ENCODE data around the gene FIGNL1.

The FIGNL1 gene

DNA sequence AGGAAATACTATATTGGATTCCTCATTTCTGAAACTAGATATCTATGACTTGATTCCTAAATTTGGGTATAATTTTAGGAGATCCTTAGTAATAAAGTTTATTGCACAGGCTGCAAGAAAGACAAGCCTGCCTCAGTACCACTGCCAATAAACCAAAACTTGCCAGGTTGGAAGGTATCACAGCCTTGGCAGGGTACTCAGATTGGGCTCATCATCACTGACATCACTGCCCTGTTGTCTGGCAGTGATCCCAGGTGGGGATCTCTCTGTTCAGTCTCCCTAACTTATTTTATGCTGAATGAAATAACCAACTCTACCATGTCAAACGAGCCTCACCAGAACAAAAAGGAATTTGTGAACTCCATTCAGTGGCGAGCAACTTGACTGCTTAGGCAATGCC lies 18.8 kb downstream of the FIGNL1 start:
- DNase-seq (ENCODE audit: low read depth, low spot score): no peak

DNA sequence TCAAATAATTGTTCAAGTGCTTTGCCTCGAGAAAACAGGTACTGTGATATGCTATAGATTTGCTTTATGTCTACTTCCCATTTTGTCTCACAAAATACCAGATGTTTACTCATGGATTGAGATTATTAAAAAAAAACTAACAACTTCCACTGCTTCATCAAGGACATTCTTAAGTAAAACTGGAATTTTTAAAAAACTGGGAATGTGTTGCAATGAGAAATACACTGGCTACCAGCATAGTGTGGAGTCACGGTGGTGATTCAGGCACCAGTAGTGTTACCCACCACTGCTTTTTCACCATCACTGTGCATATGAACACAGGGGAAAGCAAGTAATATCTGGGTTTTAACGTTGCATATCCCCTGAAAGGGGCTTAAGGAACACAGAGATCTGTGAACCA lies 21.2 kb downstream of the FIGNL1 start:
- no peak for DNase-seq (ENCODE audit: low read depth, low spot score)

DNA sequence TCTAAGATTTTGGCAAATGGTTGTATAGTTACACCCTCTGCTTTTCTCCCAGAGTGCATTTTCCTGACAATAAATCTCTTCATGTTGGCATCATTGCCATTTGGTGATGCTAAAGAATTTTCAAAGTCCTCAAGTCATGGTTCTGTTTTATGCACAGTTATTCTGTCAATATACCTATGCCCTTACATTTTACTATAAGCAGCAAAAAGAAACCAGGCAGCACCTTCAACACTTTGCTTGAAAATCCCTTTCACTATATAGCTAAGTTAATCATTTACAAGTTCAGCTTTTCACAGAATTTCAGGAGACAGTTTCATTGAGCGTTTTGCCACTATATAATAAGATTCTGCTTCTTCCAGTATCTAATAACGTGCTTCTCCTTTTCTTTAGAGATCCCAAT lies 22.6 kb downstream of the FIGNL1 start:
- DNase-seq (ENCODE audit: low read depth, low spot score): no peak

DNA sequence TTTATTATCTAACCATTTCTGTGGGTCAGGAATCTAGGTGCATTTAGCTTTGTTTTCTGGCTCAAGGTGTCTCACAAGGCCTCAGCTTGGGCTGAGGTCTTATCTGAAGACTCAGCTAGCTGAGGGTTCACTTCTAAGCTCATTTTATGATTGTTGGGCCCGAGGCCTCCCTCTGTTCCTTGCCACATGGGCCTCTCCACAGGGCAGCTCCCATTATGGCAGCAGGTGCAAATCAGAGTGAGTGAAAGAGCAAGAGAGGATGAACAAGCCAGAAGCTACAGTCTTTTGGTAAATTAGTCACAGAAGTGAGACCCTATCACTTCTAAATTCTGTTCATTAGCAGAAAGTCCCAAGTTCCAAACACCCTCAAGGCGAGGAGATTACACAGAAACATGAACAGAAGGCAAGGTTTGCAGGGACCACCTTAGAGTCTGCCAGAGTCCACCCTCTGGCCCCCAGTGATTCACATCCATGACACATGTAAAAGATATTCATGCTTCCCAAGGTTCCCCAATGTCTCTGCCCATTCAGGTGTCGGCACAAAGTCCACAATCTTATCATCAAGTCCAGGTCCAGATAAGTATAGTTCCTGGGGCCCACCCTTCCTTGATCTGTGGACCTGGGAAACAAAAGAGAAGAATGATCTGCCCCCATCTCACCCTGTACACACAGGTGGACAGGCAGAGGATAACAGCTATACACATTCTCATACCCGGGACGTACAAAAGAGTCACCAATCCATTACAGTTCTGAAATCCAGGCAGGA lies 23.7 kb downstream of the FIGNL1 start:
- no peak for DNase-seq (ENCODE audit: low read depth, low spot score)

DNA sequence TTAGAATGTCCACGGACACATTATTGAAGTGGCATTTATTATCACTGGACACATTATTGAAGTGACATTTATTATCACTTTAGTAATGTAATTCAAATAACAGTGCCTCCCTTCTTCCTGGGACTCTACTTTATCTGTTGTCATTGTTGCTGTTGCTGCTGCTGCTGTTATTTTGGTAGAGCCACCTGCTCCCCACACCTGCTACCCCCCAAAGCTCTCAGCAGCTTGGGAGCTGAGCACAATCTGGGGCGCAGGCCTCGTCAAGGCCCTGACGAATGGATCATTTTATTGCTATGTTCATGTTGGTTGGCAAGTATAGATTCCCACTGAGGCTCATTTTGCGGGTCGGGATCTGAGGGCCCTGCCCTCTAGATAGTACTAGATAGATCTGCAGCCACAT lies 24.8 kb downstream of the FIGNL1 start:
- DNase-seq (ENCODE audit: low read depth, low spot score): no peak

DNA sequence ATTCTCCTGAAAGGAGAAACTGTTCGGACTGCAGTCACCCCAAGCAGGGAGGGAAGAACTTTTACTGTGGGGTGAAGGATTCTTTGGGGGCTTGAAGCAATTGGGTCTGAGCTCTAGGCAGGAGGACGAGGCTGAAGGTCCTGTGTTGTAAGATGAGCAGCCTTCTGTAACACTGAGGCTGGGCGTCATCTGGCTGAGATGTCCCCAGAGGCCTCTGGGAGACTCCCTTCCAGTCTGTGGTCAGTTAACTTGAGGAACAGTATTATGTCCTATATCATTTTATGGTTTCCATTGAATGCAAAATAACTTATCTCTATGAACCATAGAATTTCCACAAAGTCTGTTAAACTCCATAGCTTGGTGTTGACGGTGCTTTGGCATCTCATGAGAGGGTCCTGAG lies 26.3 kb downstream of the FIGNL1 start:
- DNase-seq (ENCODE audit: low read depth, low spot score): no peak

DNA sequence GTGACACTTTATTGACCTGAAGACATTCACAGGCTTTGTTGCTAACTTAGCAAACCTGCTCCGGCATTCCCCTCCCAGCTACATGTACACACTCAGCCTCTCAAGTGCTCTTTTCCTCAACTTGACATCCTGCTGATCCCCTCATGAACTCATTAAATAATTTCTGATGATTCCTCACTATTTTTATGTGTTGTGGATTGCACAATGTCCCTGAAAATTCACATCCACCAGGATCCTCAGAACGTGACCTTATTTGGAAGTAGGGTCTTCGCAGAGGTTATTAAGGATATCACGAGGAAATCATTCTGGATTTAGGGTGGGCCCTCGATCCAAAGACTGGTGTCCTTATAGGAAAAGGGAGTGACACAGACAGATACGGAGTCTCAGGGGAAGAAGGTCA lies 27.3 kb downstream of the FIGNL1 start:
- no peak for DNase-seq (ENCODE audit: low read depth, low spot score)

DNA sequence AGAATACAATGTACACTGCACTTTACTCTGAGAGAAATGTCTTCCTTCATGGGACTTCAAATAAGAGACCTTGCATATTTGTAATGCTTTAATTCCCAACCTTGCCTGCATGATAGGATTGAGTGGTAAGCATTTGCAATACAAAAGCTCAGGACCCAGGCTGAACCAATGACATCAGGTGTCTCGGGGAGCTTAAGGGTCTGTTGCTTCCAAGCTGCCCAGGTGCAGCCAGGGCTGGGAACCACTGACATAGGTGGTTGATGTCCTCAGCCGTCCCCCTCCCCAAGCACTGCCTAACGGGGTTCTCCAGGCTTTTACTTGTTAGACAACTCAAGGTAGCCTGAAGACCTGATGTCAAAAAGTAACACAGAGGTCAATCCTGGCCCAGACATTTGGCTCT lies 29.1 kb downstream of the FIGNL1 start:
- DNase-seq (ENCODE audit: low read depth, low spot score): no peak

DNA sequence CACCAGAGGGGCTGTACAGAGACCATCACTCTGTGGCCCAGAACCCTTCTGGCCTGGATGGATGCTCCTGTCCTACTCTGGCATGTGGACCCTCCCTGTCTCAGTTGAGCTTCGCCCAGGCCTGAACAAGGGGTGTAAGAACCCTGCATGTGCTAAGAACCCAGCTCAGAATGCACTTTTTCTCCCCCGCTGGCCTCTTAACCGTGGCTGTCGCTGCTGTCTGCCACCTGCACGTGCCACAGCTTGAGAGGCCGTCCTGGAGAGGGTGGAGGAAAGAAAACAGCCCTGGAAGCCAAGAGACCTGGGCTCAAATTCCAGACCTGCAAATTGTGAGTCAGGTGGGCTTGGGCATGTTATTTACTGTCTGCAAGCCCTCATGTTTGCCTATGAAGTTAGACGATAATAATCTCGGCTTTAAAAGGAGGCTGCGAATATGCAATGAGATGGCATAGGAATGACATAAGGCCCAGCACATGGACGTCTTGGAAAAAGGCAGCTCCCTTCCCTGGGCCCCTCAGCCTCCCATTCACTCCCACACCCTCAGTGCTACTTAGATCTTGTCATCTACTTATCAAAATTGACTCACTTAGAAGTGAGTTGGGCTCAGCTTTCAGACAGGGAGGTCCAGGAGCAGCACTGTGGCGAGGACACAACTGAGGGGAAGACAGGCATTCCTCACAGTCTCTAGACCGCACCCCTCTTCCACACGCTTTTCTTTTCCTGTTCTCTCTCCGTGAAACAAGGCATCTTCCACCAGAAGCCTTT lies 31.4 kb downstream of the FIGNL1 start:
- no peak for DNase-seq (ENCODE audit: low read depth, low spot score)

DNA sequence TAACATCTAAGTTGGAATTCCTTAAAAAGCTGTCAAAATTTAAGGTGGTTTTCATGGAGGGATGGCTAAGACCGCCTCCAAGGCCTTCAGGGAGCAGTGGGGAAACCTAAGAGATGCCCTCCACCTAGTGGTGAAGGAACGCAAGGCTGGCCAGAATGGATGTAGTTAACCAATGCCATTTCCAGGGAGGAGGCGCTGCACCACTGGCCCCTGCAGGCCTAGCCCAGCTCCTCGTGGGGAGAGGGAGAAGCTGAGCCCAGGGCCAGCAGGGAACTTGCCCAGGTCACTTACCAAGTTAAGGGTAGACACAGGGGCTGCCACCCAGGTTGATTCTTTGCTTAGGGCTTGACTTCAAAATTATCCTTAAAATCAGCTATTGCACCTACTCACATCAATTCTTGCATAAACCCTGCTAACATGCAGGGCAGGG lies 32.0 kb downstream of the FIGNL1 start:
- peak; percentile 37 for DNase-seq (ENCODE audit: low read depth, low spot score)

DNA sequence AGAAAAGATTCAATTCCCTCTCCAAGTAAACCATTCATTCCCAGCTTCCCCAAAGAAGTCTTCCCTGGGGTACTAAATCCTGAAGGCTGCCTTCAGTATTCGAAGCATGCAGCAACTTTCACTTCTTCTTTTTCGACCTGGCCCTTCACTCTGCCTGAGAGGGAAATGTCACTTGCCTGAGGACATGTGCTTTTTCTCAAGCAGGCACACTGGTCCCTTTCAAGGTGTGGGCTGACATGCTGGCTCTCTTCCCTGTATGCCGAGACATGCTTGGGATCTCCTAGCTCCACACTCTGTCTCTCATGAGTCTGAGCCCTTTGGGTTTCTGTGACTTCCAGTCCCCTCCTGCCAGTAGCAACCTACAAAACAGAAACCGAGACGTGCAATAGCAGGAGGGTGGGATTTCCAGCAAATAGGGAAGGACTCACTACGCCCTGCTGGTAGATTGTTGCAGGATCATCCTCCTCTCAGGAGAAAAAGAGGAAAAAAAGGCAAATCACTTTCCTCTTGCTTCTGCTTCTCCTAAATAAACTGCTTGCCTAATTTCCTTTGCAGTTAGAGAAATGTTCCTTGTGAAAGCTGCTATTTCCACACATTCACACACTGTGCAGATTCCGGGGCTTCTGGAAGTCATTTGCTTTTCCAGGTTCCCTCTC lies 33.5 kb downstream of the FIGNL1 start:
- no peak for DNase-seq (ENCODE audit: low read depth, low spot score)

DNA sequence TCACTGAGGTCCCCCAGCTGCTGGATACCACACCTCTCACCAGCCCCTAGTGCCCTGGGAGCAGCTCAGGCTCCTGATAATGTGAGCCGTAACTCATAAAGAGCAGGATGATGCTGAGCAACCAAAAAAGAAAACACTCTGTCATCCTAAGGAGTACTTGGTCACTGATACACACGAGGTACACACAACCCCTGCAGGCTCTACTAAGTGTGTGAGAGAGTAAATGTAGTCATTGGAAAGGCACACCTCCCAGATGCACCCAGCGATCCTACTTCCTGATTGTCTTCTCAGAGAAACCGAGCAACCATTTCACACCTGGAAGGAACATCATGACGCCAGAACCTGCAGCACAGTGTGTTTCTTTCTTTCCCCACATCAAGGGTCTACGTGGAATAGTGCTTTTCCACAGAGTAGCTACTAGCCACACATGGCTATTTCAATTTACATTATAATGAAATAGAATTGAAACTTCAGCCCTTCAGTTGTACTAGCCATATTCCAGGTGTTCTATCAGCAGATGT lies 34.2 kb downstream of the FIGNL1 start:
- DNase-seq (ENCODE audit: low read depth, low spot score): no peak

DNA sequence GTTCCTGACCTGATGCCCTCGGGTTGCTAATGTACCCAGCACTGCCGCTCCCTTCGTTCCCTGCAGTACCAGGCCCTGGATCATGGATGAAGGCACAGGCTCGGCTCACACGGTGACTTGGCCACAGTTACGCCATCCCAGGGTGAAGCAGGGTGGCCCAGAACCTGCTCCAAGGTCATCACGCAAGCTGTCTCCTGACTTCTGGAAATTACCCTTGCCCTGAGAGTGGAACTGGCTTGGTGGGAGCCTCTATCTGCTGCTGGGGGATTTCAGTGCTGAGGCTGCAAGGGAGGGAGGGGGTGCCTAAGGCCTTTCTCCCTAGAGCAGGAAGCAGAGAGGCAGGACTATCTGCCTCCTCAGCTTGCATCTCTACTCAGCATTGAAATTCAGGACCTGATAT lies 36.6 kb downstream of the FIGNL1 start:
- no peak for DNase-seq (ENCODE audit: low read depth, low spot score)

DNA sequence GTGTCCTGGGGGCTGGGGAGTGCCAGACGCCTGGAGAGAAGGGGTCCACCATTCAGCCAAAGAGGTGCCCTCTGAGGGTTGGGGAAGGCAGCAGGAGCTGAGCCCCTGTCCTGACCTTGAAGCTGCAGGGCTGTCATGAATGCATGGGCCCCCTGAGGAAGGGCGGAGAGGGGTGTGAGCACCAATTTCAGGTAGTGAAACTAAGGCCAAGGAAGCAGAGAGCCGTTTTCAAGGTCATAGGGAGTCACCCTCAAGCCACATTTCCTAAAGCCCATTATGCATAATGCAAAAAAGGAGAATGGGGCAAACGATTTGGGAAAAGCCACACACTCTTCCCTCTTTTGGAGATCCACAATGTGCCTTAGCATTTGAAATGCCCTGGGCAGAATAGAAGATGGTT lies 37.2 kb downstream of the FIGNL1 start:
- DNase-seq (ENCODE audit: low read depth, low spot score): no peak

DNA sequence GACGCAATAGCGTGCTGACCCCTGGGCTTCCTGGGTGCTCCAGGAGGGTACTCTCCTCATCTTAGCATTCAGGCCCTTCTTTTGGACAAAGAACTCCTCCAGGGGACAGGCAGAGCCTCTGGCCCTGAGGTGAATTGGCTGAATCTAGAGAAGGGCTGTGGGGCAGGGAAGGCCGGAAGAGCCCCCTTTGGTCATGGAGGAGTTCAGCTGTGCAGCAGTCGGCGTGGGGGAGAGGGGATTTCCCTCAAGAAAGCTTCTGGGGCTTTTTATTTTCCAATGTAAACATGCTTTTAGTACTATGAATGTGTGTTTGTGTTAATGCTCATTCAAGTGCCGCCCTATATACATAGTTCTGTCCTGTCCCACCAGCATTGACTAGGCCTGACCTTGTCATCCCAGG lies 38.8 kb downstream of the FIGNL1 start:
- DNase-seq (ENCODE audit: low read depth, low spot score): no peak

DNA sequence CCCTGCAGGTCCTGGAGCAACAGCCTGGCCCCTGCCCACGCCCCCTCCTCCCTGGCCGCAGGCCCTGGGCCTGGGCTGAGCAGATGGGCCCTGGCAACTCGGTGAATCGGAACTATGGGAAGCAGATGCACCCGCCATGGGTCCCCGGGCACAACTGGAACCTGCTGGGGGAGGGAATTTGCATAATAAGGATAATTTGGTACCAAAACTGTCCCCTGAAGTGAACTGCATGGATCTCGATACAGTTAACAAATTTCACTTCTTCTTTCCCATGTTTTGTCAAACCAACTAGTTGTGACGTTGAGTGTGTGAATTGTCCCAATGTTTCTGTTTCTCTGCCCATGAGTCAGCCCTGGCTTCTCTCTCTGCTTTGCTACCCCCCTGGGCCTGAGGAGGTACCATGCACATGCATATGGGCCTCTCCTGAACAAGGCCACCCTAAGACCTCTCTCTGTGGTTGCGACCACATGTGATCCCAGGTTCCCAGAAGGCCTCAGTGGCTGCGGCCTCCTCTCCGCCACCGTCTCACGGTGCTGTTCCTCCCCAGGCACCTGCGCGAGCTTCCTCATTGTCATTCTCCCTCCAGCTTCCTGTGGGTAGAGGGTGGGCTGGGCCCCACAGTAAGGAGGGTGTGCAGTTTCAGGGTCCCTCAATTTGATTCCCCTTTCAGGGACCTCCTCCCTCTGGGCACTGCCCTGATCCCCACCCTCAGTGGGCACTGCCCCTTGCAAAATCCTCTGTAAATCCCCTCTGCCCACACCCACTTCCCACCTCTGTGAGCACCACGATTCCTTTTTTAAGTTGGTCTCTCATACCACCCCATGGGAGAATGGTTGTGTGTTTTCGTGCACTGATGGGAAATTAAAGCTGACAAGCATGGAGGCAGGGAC lies 40.0 kb downstream of the FIGNL1 start:
- DNase-seq (ENCODE audit: low read depth, low spot score): no peak

DNA sequence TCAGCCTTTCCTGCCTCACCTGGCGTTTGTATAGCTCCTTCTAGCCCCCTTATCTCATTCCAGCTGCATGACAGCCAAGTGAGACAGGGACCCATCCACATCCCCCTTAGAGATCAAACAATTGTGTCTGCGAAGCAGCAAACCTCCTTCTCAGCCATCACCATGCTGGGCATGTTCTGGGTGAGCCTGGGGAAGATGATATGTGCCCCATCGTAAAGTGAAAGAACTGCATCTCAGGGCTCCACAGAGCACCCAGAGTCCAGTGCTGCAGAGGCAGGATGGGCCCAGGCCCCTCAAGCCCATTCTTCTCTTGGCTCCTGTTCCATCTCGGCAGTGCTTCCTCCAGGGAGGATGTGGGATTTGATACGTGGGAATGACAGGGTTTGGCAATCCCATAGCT lies 43.2 kb downstream of the FIGNL1 start:
- no peak for DNase-seq (ENCODE audit: low read depth, low spot score)

DNA sequence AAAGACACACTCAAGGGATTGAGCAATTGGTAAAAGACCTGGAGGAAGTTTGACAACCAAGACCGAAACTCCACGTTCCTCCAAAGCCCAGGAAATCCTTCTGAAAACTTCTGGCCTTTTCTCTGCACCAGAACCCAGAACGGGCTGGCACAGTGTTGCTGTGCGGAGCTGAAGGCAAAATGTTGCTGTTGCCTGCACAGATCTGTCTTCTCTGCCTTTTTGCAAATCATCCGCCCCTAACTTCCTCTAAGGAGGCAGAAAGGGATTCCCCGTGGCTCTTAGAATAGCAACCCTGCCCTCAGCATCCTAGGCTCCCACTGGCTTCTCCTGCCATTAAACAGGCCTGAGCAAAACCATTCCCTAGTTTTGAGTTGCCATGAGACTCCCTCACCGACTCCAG lies 44.9 kb downstream of the FIGNL1 start:
- DNase-seq (ENCODE audit: low read depth, low spot score): no peak

DNA sequence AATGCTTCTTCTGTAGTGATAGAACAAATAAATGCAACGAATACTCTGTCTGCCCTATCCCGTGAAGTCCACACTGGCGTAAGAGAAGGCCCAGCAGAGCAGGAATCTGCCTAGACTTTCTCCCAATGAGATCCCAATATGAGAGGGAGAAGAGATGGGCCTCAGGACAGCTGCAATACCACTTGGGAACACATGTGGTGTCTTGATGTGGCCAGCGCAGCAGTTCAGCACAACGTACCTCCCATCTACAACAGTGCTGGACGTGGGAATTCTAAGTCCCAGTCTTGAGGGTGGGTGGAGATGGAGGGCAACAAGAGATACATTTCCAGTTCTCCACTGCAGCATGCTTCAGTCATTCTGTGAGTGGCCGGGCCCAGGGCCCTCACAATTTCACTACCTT lies 45.8 kb downstream of the FIGNL1 start:
- no peak for DNase-seq (ENCODE audit: low read depth, low spot score)

DNA sequence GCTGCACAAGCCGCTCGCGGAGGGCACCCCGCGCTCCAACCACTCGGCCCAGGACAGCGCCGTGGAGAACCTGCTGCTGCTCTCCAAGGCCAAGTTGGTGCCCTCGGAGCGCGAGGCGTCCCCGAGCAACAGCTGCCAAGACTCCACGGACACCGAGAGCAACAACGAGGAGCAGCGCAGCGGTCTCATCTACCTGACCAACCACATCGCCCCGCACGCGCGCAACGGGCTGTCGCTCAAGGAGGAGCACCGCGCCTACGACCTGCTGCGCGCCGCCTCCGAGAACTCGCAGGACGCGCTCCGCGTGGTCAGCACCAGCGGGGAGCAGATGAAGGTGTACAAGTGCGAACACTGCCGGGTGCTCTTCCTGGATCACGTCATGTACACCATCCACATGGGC lies 50.0 kb downstream of the FIGNL1 start:
- DNase-seq (ENCODE audit: low read depth, low spot score): no peak

DNA sequence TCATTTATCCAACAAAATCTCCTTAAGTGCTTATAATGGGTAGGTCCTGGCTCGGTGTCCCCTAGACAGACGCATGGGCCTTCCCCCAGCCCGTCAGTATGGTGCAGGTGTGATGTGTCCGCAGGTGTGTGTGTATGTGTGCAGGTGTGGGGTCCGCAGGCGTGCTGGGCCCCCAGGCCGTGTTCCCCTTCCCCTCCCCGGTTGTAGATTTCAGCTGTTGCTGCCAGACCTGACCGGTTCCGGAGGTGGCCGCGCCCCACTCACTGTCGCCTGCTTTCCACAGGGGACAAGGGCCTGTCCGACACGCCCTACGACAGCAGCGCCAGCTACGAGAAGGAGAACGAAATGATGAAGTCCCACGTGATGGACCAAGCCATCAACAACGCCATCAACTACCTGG lies 50.5 kb downstream of the FIGNL1 start:
- DNase-seq (ENCODE audit: low read depth, low spot score): no peak

DNA sequence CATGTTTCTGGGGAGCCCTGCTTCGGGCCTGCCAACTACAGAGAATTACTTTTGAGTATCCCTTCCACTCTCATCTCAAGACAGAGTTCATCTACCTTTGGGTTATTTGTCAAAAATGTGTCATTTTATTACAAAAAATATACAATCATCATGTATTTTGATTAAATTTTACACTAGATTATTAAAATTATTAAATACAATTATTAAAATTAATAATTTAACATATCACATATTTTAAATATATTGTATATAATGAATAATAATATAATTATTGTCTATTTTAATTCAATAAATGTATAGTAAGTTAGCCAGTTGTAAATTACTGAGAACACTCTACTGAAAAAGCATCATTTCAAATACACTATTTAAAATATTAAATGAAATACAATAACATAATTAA lies 50.9 kb downstream of the FIGNL1 start:
- no peak for DNase-seq (ENCODE audit: low read depth, low spot score)
